ENCODE data around the gene KAT7.
"Not testable (repeated sequence)": the region's sequence is repeated elsewhere in the genome, so short reads cannot be mapped to it uniquely, and the experiment has no call there.

KAT7 gene

GRCh38 chr17:49749730-49750129, 38.8 kb upstream of the KAT7 start:
- TF ChIP-seq CTCF (IDR thresholded peaks at IDR 0.05; ENCODE audit: control extremely low read depth, extremely low read depth, low read depth, missing control alignments): no peak
- POLR2A ChIA-PET: interaction anchor here (0.7 to 1.8 kb wide), 2 partner anchors 15 to 282 kb away, joined by 6 to 9 read pairs; partner anchors contain the start of gene FAM117A
- CTCF ChIA-PET: interaction anchor here (1.1 to 6.5 kb wide), 7 partner anchors 8 to 182 kb away, joined by 3 to 50 read pairs (median 4); partner anchors contain the start of genes FAM117A and KAT7
- no peak for DNase-seq (ENCODE audit: extremely low spot score)

DNA sequence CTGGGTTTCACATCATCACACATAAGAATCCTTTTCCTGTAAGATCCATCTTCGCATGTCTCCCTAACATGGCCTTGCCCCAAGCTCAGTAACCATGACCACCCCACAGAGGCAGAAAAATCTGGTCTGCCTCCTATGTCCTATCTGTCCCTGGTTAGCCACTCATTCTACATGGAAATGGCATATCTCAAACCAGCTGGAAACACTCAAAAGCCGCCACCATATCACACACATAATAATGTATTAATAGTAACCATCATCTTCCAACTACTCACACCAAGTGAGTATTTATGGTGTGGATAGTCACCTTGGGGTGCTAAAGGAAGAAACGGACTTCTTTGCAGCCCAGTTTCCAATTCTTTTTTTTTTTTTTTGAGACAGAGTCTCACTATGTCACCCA, 36.0 kb upstream of the KAT7 start:
- ChIA-PET CTCF (interaction anchor here (0.8 to 6.5 kb wide), 7 partner anchors 9 to 182 kb away, joined by 3 to 50 read pairs (median 3); partner anchors contain the start of gene FAM117A), POLR2A (interaction anchor here (0.6 to 1.3 kb wide), 2 partner anchors 10 to 12 kb away, joined by 3 to 13 read pairs; partner anchors contain the start of gene FAM117A)
- TF ChIP-seq CTCF (IDR thresholded peaks at IDR 0.05; ENCODE audit: control extremely low read depth, extremely low read depth, low read depth, missing control alignments): no peak
- no peak for DNase-seq (ENCODE audit: extremely low spot score)

DNA sequence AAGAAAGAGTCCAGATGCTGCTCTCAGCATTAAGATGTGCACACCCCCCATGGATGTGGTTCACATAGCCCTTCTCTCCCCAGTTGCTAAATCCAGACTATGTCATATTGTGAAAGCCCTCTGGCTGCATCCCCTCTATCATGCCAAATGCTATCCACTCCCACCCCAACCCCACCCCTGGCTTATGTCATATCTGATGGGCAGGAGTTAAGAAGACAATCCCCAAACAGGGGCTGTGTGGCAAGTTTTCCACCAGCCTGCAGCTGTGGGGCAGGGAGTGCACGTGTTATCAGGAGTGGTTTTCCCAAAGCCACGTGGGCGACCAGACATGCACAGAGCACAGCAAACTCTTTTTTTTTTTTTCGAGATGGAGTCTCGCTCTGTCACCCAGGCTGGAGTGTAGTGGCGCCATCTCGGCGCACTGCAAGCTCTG, 34.5 kb upstream of the KAT7 start:
- POLR2A ChIA-PET: no interaction called here
- TF ChIP-seq CTCF (IDR thresholded peaks at IDR 0.05; ENCODE audit: control extremely low read depth, extremely low read depth, low read depth, missing control alignments): no peak
- CTCF ChIA-PET: interaction anchor here (1.3 kb wide), 1 partner anchor 12 kb away, joined by 4 read pairs; no protein-coding TSS in a partner anchor
- no peak for DNase-seq (ENCODE audit: extremely low spot score)

DNA sequence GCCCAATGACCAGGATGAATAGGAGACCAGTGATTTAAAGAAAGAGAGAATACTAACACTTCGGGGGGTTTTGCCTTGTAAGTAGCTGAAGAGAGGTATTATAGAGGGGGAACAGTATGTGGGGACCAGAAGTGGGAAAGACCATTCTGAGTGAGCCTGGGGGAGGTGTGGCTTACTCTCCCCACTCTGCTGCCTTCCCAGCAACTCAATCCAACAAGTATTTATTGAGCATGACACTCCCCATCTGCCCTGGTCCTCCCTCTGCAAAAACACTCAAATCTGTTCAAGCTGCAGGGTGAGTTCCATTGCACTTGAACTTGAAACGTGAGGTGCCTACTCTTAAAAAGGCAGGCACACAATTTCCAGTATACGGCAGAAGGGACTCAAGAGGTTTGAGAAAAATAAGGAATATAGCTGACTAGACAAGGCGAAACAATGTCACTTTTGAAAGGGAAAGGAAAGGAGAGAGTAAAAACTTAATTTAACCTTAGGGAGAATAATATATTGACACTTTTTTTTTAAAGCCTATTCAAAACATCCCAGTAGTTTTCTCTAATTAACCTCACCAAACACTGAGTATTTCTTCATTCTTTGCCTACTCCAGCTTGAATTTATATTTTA, 32.7 kb upstream of the KAT7 start:
- CTCF ChIA-PET: interaction anchor here (0.8 to 3.0 kb wide), 4 partner anchors 9 to 52 kb away, joined by 3 to 10 read pairs (median 3); no protein-coding TSS in a partner anchor
- DNase-seq (ENCODE audit: extremely low spot score): no peak
- POLR2A ChIA-PET: interaction anchor here (0.6 kb wide), 1 partner anchor 47 kb away, joined by 3 read pairs; no protein-coding TSS in a partner anchor
- TF ChIP-seq CTCF (IDR thresholded peaks at IDR 0.05; ENCODE audit: control extremely low read depth, extremely low read depth, low read depth, missing control alignments): no peak

- ChIA-PET POLR2A (interaction anchor here (0.6 to 1.3 kb wide), 2 partner anchors 32 to 46 kb away, joined by 3 to 4 read pairs; partner anchors contain the start of gene KAT7), CTCF (interaction anchor here (0.8 to 3.0 kb wide), 5 partner anchors 9 to 29 kb away, joined by 3 to 10 read pairs (median 3); no protein-coding TSS in a partner anchor)
- DNase-seq (ENCODE audit: extremely low spot score): no peak
- TF ChIP-seq CTCF (IDR thresholded peaks at IDR 0.05; ENCODE audit: control extremely low read depth, extremely low read depth, low read depth, missing control alignments): no peak
These were observed 31.9 kb upstream of the KAT7 start for GRCh38 chr17:49756323-49757150.

- no peak for DNase-seq (ENCODE audit: extremely low spot score)
- no peak for TF ChIP-seq CTCF (IDR thresholded peaks at IDR 0.05; ENCODE audit: control extremely low read depth, extremely low read depth, low read depth, missing control alignments)
- ChIA-PET CTCF (interaction anchor here (1.0 to 3.0 kb wide), 3 partner anchors 10 to 28 kb away, joined by 3 to 10 read pairs (median 4); no protein-coding TSS in a partner anchor), POLR2A (interaction anchor here (1.3 kb wide), 1 partner anchor 31 kb away, joined by 4 read pairs; the partner anchor contains the start of gene KAT7)
These were observed 31.2 kb upstream of the KAT7 start for GRCh38 chr17:49757151-49757777.

GRCh38 chr17:49758464-49759010, 29.9 kb upstream of the KAT7 start:
- CTCF ChIA-PET: interaction anchor here (1.1 to 7.2 kb wide), 4 partner anchors 9 to 191 kb away, joined by 3 to 50 read pairs (median 4); partner anchors contain the start of gene SLC35B1
- POLR2A ChIA-PET: not testable (repeated sequence)

More at GRCh38 chr17:49758464-49759010, 29.9 kb upstream of the KAT7 start:
- DNase-seq (ENCODE audit: extremely low spot score): not testable (repeated sequence)

Data from GM10248 (cell line).